Measurements from ENCODE around the gene TIGD7.
A peak's percentile ranks its signal among the peaks of the same experiment; 100 is the strongest.
"Not testable (repeated sequence)": the region's sequence is repeated elsewhere in the genome, so short reads cannot be mapped to it uniquely, and the experiment has no call there.

TIGD7 gene

GRCh38 chr16:3282103-3282729 lies 23.0 kb downstream of the TIGD7 start:
- DNase-seq = no peak

DNA sequence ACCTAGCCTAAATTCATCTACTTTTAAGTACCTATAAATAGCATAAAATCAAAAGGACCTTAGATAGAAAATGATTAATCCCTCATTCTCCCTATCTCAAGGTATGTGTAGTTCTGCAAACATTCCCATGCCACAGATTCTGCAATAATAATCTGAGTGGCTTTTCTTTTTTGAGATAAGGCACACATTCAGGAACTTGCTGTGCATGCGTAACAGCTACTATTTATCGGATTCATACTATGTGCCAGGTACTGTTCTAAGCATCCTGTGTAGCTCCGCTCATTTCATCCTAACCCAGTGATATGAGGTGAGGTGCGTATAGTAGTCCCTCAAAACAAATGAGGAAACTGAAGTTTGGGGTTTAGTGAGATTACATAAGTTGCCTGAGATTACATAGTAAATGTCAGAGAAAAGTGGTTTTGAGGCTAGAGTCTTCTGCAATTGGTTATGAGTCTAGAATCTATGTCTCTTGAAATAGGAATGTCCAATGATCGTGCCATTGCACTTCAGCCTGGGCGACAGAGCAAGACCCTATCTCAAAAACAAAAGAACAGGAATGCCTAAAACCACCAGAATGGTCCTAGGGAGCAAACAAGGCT lies 23.9 kb downstream of the TIGD7 start:
- no peak for DNase-seq

DNA sequence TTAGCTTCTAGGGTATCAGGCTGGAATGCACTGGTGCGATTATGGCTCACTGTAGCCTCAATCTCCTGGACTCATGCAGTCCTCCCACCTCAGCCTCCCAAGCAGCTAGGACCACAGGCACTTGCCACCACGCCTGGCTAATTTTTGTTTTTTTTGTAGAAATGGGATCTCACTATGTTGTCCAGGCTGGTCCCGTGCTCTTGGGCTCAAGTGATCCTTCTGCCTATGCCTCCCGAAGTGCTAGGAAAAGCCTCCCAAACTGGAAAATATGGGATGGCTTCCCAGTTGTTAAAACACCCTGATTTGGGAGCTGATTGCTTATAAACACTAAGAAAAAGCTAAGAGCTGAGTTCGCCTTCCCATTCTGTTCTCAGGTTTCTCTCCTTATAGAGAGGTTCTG lies 28.6 kb downstream of the TIGD7 start:
- DNase-seq = no peak

DNA sequence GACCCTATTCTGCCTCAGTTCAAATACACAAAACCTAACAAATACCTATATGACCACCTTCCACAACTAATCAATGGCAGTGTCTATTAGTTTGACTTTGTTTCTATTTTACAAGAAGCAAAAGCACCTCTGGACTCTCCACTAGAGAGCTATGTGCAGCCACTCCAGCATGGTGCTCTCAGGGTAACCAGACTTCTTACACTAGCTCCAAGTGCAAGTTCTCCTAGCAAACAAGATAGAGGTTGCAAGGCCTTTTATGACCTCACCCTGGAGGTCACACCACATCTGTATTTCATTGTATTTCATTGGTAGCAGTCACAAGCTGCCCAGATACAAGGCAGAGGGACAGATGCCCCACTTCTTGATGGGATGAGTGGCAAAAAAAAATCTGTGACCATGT lies 30.3 kb downstream of the TIGD7 start:
- no peak for DNase-seq

DNA sequence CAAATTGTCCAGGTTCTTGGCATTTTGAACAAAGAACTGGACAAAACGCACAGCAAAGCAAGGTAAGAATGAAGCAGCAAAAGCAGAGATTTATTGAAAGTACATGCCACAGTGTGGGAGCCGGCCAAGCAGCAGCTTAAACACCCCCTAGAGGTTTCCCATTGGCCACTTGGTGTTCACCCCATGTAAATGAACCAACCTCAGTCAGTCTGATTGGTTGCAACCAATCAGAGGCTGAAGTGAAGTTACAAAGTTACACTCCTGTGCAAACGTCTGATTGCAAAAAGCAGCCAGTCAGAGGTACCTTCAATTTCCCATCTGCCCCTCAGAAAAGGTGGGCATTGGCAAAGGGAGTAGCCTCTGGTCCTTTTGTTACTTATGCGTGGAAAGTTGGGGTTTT lies 30.7 kb downstream of the TIGD7 start:
- no peak for DNase-seq

GRCh38 chr16:3271281-3271680 lies 33.9 kb downstream of the TIGD7 start:
- DNase-seq = not testable (repeated sequence)

DNA sequence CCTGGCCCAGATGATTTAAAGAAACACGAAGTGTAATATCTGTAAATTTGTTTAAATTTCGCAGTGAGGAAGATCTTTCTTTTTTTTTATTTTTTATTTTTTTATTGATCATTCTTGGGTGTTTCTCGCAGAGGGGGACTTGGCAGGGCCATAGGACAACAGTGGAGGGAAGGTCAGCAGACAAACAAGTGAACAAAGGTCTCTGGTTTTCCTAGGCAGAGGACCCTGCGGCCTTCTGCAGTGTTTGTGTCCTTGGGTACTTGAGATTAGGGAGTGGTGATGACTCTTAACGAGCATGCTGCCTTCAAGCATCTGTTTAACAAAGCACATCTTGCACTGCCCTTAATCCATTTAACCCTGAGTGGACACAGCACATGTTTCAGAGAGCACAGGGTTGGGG lies 34.5 kb downstream of the TIGD7 start:
- DNase-seq = not testable (repeated sequence)

GRCh38 chr16:3268294-3268693 lies 36.9 kb downstream of the TIGD7 start:
- no peak for DNase-seq

DNA sequence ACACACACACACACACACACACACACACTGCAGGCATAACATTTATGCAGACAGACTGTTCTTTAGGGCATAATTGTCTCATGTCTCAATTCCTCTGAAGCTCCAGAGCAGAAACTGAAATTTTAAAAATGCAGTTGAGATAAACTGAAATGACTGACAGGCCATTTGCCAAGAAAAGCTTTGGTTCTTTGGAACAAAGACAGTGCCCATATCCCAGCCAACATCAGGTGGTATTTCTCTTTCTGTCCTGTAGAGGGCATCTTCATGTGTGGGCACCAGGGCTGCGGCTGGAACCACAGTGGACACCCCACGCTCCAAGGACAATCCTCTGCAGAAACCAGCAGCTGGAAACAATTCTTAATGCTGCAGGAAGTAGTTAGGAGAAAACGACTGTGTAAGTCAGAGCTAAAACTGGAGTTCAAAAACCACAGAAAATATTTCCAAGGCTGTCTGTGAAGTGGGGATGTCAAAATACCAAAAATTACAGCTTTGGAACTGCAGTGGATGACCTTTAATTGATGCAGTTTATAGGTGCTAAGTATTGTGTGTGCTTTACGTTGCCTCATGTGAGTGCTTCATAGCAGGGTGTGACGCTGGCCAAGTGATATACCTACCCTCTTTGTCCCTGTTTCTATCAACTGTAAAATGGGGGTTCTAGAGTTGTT lies 38.2 kb downstream of the TIGD7 start:
- no peak for DNase-seq

GRCh38 chr16:3264137-3265036 lies 40.8 kb downstream of the TIGD7 start:
- DNase-seq = peak; percentile 99

DNA sequence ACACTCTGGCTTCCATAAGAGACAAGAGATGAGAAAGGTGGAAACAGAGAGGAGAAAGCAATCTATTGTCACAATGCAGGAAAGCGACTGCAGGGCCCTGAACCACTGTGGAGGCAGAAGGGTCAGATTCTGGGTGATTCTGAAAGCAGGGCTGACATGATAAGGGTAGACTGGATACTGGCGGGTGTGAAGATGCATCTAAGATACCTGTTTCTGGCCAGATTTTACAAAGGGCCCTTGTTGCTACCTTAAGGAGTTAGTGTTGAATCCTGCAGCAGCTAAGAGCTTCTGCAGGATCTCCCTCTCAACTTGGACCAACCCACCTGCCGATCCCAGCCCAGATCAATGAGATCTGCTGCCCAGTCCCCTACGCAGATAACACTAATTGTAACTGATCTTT lies 42.7 kb downstream of the TIGD7 start:
- no peak for DNase-seq

DNA sequence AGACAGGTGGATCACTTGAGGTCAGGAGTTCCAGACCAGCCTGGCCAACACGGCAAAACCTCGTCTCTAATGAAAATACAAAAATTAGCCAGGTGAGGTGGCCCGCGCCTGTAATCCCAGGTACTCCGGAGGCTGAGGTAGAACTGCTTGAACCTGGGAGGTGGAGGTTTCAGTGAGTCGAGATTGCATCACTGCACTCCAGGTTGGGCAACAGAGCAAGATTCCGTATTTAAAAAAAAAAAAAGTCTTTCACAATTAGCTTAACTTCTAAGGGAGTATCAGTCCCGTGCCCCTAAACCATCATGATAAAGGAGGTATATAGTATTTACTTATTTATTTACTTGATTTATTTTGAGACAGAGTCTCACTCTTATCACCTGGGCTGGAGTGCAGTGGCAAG lies 45.4 kb downstream of the TIGD7 start:
- no peak for DNase-seq

DNA sequence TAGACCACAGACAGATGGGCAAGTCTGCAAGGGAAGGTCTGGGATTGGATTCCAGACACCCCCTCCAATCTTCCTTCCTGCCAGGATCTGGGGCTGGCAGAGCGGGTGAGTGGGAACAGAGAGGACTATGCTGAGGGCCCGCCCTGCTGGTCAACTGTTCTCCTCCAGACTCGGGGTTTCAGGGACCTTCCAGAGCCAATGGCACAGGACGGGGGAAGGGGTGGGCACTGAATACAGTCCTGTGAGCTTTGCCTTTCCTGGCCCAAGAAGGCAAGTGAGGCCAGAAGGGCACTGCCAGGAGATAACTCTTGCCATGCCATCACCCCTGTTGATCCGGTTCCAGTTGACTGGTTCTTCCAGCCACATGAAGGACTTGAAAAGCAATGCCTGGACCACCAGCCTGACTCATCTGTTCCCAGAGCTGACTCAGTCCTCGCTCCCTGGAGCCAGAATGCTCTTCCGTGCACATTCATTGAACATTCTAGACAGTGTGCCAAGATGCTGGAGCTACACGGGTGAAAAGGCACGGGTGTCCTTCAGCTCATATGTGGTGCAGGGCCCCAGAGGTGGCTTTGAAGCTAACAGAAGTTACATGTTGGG lies 48.3 kb downstream of the TIGD7 start:
- no peak for DNase-seq

GRCh38 chr16:3256146-3256865 lies 48.9 kb downstream of the TIGD7 start, which contains the start of gene MEFV:
MEFV (minus strand) TSS chr16:3256633; CDS start chr16:3256587, 46 bp downstream.
- DNase-seq = no peak

DNA sequence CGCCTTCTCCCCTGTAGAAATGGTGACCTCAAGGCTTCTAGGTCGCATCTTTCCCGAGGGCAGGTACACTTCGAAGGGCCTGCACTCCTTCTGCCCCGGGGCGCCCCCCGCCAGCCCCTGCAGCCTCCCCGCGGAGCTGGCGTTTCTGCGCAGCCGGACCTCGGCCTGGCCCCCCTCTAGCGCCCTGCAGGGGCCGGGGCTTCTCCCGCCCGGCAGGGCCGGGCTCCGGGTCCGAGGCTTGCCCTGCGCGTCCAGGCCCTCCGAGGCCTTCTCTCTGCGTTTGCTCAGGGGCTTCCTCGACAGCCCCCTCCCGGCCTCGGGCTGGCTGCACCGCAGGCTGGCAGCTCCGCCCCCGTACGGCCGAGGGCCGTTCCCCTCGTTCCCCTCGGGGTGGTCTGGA lies 50.9 kb downstream of the TIGD7 start:
- DNase-seq = no peak

DNA sequence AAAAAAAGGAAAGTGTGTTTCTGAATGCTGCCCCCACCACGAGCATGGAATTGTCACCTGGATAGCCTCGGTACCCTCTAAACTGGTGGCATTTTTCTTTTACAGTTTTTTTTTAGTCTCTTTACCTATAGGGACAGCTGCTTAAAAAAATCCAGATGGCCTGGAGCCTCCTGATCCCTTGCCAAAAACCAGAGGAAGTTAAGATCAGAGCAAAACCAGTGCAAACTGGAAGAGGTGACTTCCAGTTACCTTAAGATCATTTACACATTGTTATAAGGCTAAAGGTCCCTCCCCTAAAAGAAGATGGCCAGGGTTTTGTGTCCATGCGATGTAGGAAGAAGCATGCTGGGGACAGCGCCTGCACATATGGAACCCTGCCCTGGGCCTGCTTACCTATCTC lies 52.3 kb downstream of the TIGD7 start:
- no peak for DNase-seq

- DNase-seq = no peak
Observed at GRCh38 chr16:3249451-3249850, 55.8 kb downstream of the TIGD7 start.

- DNase-seq = no peak
Observed at GRCh38 chr16:3249020-3249419, 56.2 kb downstream of the TIGD7 start.
